Putamen (tissue), 1 donor: Measurements from ENCODE around the gene LZTS2.

Experiments
- DNase-seq: peaks from one replicate; pipeline ENCODE4 v3.0.0-alpha.2; 2016; ENCODE audit warnings: low spot score

Gene LZTS2

DNA sequence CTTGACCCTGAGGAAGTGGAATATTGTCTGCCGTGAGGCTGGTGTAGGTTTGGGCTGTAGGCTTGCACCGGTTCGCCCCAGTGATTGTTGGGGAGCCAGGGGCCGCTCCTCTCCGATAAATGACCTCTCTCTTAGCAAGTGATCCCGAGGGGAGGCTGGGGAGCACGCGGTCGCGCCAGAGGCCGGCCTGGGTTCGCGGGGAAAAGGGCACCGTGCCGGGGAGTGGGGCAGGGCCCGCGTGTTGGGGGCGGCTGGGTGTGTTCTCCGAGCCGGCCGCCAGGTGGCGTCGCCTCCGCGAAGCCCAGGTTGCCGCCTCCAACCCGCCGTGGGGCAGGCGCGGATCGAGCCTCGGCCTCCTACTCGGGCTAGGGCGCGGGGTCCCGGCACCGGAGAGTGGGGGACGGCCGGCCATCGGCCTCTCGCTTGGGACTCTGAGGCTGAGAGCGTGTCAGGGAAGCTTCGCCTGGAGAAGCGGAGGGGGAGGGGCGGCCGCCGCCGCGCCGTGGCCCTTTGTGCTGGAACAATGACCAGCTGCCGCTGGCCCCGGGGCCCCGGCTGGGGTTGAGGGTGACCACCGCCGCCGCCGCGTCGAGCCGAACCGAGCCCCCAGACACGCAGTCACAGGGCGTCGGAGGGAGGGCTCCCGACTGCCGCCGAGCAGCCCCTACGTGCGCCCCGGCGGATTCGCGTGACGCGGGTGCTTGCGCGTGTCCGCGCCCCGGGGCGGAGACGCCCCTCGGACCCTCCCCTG lies 442 bp upstream of the LZTS2 start:
- peak; percentile 88 for DNase-seq

DNA sequence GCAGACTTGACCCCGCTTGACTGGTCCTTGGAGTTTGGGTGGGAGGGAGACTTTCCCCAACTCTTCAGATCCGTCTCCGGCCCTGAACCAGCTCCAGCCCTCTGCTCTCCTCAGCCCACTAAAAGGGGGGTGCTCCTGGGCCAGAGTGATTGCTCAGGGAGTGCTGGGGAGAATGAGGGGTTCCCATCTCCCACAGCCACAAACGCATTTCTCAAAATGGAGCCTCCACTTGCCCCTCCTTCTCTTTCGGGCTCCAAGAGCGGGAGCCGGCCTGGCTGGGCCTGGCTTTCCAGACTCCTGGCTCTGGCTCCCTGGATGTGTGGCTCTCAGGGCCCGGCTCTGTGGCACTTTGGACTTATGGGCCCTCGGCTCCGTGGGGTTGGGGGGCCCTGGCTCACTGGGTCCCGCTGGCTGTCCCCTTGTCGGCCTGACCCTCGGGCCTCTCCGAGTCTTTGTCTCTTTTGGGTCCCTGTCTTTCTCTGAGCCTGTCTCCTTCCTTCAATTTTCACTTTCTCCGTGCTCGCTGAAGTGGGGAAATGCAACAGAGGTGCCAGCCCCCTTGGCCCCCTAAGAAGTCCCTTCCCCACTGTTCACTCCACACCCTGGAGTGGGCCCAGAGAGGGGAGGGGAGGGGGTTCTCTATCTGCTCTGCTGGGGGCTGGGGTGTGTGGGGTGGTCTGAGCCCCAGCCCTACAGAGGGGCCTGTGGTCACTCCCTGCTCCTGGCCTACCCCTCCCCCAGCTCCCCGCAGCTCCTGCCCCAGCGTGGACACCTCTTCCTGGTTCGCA lies 713 bp downstream of the LZTS2 start:
- DNase-seq: no peak

DNA sequence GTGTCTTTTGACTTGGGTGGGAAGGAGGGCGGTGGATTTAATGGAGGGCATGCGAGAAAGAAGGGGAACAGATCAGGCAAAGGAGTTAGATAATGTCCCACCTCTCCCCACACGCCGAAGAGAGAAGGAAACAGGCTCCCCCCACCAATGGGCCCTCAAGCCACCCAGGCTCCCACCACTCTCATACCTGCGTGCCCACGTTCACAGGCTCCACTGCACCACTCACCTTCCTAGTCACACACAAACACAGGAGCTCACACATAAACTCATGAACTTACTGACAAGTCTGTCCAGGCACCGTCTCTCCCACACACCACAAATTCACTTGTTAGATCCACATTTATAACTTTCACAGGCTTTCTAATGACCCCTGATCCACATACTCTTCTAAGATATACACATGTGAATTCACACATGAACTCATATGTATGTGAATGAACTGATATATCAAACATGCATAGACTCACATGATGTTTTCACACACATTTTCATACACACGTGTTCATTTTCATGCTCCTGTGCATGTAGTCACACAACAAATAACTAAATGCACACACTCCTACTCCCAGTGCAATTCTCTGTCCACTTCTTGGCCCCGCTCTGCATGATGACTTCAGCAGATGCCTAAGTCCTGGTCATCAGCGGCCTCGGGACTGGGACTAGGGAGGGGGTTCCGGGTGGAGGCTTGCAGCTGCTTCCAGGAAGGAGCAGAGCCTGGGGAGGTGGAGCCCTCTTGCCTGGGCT lies 1.5 kb downstream of the LZTS2 start:
- peak; percentile 86 for DNase-seq

DNA sequence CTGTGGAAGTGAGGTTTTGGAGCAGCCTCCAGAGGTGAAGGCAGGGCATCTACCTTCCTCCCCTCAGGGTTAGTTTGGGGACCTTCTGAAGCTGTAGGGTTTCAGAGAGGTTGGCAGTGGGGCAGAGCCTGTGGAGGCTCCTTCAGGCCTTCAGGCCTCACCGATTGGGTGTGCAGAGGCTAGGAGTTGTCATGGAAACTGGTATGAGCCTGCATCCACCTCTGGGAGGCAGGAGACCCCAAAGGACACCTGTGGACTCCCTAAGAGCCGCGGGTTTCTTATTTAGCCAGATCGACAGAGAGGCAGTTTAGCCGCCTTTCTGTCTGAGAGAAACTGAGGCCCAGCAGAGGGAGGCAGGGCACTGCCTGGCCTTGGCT lies 2.0 kb downstream of the LZTS2 start:
- no peak for DNase-seq

DNA sequence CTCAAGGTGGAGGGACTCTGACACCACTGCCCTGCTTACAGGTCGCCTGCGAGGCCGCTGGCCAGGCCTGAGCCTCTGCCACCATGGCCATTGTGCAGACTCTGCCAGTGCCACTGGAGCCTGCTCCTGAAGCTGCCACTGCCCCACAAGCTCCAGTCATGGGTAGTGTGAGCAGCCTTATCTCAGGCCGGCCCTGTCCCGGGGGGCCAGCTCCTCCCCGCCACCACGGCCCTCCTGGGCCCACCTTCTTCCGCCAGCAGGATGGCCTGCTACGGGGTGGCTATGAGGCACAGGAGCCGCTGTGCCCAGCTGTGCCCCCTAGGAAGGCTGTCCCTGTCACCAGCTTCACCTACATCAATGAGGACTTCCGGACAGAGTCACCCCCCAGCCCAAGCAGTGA lies 2.8 kb downstream of the LZTS2 start:
- no peak for DNase-seq

DNA sequence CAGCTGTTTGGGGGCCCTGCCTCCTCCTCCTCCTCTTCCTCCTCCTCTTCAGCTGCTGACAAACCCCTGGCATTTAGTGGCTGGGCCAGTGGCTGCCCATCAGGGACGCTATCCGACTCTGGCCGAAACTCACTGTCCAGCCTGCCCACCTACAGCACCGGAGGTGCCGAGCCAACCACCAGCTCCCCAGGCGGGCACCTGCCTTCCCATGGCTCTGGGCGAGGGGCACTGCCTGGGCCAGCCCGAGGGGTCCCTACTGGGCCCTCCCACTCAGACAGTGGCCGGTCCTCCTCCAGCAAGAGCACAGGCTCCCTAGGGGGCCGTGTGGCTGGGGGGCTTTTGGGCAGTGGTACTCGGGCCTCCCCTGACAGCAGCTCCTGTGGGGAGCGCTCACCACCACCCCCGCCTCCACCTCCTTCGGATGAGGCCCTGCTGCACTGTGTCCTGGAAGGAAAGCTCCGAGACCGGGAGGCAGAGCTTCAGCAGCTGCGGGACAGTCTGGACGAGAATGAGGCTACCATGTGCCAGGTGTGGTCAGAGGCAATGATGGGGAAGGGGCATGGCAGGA lies 4.1 kb downstream of the LZTS2 start:
- no peak for DNase-seq

DNA sequence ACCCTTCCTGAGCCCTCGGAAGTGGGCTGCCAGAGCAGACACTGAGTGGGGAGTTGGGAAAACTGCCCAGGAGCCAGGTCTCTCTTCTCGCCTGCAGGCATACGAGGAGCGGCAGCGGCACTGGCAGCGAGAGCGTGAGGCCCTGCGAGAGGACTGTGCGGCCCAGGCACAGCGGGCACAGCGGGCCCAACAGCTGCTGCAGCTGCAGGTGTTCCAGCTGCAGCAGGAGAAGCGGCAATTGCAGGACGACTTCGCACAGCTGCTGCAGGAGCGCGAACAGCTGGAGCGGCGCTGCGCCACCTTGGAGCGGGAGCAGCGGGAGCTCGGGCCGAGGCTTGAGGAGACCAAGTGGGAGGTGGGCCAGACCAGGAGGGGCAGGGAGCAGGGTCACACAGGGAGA lies 5.8 kb downstream of the LZTS2 start:
- no peak for DNase-seq

DNA sequence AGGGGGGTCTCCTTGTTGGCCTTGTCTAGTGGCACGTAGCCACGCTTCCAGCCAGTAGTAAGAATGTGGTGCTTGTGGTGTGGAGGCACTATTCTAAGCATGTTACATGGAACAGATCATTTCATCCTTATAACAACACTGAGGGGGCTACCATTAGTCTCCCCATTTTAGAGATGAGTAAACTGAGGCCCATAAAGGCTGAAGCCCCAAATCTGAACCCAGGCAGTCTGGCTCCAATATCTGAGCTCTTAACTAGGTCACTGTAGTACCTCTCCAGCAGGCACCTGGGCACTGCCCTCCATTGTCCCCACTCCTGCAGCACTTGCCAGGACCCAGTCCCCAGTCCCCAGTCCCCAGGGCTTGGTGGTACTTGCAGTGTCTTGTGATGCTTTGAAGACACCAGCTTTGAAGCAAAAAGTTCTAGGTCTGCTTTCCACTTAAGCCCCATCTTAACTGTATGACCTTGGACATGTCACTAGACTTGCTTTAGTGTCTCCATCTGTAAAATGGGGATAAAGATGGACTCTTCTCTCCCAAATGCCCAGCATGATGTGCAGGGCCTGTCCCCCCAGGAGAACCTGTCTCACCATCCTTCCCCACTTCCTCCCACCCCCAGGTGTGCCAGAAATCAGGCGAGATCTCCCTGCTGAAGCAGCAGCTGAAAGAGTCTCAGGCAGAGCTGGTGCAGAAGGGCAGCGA lies 6.4 kb downstream of the LZTS2 start:
- no peak for DNase-seq

DNA sequence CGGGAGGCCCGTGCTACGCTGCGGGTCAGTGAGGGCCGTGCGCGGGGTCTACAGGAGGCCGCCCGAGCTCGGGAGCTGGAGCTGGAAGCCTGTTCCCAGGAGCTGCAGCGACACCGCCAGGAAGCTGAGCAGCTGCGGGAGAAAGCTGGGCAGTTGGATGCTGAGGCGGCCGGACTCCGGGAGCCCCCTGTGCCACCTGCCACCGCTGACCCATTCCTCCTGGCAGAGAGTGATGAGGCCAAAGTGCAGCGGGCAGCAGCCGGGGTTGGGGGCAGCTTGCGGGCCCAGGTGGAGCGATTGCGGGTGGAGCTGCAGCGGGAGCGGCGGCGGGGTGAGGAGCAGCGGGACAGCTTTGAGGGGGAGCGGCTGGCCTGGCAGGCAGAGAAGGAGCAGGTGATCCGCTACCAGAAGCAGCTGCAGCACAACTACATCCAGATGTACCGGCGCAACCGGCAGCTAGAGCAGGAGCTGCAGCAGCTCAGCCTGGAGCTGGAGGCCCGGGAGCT lies 7.0 kb downstream of the LZTS2 start:
- DNase-seq: no peak

DNA sequence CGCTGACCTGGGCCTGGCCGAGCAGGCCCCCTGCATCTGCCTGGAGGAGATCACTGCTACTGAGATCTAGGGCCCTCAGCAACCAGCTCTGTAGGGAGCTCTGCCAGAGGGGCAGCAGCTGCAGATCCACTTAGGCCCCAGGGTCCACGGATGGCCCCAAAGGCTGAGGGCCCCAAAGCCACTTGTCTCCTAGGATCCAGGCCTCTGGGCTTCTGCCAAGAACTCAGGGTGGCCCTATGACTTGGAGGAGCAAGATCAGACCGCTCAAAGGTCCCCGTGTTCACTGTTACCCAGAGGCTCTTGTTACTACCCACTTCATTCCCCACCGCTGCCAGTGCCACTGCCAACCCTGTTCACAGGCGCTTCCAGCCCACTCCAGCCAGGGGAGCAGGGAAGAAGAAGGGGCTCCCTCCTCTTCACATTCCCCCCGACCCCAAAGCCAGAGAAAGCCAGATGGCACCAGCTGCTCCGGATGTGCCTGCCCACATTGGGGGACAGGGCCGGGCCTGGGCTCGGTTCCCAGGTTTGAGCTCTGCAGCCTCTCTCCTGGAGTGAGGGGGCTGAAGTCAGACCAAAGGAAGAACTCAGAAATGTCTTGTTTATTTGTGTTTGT lies 7.6 kb downstream of the LZTS2 start:
- DNase-seq: no peak

DNA sequence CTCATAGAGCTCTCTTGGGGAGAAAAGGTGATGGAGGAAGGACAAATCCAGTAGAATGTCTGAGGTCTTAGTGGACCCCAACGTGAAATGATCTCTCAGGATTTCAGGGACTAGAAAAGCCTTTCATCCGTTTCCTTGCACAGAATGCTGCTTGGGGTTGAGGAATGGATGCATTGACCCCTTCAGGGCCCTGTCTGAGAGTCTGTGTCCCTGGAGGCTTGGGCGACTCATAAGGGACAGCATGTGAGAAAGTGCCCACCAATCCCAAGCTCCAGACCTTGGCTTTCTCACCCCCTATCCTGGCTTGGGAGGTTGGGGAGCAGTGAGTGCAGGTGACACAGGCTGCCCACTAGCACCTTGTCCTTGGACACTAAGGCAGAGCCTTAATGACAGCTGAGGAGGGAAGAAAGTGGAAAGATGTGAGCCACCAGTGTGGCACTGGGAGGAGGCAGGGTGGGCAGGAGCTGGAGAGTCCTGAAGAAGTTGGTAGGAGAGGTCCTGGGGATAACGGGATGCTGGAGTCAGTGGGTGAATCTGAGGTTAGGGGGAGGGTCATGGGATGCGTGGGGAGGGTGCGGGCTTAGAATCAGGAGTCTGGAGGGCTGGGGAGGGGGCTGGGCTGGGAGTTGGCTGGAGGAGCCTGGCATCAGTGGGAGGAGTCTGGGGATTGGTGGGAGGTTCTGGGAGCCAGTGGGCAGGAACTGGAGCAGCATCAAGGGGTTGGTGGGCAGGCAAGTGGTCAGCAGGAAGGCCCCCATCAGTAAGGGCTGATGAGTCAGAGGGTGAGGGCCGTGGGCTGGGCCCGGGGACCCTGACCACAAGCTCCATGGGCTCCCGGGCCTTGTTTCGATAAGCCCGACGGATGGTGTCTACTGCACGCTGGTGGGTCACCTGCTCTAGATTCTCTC lies 8.6 kb downstream of the LZTS2 start:
- peak; percentile 71 for DNase-seq

DNA sequence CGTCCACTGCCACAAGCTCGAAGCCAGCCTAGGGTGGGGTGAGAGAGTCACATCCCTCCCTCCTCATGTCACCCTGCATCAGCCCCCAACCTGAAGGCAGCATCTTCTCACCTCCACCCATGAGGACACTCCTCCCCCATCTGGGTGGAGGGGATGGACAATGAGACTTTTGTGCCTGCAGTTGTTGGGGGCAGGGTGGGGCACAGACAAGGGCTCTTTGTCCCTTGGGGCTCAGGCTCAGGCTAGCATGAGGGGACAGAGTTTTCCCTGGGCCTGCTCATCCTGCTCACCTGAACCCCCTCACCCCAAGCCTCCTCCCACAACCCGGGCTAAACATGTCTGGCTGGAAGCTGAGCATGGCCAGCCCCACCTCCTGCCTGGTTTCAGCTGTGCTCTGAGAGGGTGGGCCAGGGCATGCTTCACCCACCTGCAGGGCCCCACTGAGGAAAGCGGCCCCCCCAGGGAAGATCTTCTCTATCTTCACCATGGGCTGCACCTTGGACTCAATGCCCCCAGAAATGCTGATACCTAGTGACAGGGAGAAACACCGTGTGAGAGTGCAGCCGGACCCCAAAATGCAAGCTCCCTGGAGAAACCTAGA lies 9.3 kb downstream of the LZTS2 start:
- DNase-seq: peak; percentile 90

DNA sequence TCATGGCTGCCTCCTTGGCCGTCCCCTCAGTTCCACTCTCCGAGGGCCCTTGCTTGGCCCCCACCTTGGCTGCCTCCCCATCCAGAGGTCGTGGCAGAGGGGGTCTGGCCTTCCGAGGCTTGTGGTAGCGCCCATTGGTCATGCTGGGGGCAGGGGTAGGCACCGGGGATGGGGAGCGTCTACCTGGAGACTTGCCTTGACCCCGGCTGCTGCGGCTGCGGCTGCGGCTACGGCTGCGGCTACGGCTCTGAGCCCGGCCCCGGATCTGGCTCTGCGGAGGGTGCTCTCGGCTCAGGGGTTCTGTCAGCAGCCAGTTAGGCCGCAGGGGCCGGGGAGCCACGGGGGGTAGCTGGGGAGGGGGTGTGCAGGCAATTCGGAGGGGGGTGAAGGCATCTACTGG lies 10.7 kb downstream of the LZTS2 start:
- no peak for DNase-seq

DNA sequence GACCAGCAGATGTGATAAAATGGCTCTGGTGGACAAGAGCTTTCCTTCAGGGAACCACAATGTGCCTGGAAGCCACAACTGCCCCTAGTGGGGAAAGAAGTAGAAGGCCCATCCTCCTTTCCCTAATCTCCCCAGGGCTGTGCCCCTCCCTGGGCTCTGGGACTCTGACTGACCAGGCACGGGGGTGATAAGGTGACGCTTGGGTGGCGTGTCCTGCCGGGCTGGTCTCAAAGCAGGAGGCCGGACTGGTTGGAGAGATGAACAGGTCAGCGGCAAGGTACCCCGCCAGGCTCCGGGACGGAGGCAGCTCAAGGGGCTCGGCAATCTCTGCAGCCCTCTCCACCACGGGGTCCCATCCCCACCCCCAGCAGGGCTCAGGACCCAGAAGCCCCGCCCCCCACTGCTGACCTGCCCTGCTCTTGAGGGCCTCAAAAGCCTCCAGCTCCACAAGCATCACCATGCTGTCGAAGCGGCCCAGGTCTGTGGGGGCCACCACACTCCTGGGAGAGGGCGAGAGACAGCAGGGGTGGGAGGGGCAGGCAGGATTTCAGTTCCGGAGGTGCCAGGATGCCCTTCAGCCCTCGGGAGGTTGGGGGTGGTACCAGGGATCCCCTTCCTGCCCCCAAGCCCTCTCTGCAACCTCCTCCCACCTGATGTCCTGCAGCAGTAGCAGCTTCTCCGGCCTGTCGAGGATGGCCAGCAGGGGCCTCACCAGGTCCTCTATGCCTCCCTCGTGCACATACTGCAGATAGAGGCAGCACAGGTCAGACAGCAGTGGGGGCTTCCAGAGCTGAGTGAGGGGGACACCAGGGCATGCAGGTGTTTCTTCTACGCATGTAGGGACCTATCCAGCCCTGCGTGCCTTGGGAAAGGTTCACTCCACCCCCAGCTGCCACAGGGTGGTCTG lies 12.2 kb downstream of the LZTS2 start:
- DNase-seq: no peak

DNA sequence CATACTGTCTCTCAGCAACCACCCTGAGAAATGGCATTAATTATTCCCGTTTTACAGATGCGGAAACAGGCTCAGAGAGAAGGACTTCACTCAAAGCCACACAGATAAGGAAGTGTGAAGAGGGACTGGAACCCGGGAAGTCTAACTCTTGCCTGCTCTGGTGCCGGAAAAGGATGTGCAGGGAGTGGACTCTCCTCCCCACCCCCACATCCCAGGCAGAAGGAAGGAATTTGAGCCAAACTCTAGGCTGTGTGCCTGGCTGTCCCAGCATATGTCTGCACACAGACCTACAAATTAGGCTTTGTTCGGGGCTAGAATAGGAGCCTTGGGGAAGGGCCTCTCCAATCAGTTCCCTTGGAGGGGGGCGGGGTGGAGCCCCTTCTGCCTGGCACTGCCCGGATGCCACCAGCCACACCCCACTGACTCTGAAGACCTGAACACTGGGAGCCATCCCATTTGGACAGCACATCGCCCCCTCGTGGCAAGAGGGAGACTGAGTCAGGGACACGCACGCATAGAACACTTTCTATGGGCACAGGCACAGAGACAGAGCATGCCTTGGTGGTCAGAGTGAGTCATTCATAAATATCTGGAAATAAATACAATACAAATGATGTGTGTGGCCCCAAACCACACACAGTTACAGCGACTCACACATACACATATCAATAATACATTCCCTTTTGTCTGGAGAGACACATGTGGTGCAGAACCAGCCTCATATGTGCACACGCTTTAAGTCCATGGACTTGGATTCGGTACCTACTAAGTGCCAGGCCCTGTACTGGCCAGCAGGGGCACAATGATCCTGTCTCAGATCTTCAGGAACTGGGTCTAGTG lies 13.1 kb downstream of the LZTS2 start:
- peak; percentile 97 for DNase-seq

DNA sequence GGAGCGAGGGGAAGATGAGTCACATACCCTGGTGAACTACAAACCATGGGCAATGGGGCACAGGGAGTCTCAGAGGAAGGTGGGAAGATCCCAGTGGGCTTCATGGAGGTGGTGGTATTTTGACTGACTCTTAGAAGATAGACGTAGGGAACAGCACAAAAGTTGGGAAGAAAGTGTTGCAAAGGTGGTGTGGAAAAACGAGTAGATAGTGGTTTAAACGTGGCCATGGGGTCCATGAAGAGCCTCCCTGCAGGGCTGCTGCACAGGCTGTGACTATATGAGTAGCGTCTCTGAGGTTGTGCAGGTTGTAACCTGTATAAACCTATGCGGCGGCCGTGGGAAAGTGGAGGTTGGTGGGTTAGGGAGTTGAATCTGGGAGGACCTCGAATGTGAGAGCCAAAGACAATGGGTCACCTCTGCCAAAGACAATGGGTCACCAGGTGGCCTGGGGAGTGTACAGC lies 13.8 kb downstream of the LZTS2 start:
- no peak for DNase-seq

DNA sequence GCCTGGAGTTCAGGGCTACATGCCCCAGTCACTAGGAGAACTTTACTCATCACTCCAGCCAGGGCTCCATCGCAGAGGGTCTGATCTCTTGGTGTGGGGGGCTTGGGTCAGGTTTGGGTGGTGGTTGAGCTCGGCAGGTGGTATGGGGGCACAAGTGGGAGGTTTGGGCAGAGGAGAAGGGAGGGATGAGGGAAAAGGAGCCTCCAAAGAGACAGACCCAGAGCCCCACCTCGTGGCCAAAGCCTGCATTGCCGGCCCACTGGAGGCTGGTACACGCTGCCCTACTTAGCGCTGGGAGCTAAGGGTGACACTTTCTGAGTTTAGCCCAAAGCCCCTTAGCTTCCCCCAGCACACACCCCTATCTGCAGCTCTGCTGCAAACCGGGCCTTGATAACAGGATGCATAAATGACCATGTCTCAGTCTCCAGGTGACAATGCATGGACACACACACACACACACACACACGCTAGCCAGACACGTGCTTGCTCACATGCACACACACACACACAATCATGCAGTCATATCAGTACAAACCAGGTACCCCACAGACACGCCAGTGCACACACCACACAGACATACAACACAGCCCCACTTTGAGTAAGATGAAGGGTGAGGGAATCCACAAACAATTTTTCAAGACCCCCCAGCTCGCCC lies 14.7 kb downstream of the LZTS2 start:
- peak; percentile 78 for DNase-seq
